HuH-7.5 (cell line): ENCODE data around the gene CELF2.

Experiments
- DNase-seq: peaks from one replicate; pipeline ENCODE4 v3.0.0; 2011; ENCODE audit warnings: low spot score

Gene CELF2

GRCh38 chr10:11204351-11204942 is 186.8 kb downstream of the CELF2 start:
- no peak for DNase-seq

GRCh38 chr10:11205030-11205772 is 187.5 kb downstream of the CELF2 start:
- no peak for DNase-seq

- no peak for DNase-seq
Observed at GRCh38 chr10:11206676-11207559, 189.2 kb downstream of the CELF2 start.

- no peak for DNase-seq
Observed at GRCh38 chr10:11207560-11207844, 189.8 kb downstream of the CELF2 start.

GRCh38 chr10:11208243-11208642 is 190.6 kb downstream of the CELF2 start:
- DNase-seq = no peak

GRCh38 chr10:11208908-11209829 is 191.5 kb downstream of the CELF2 start:
- DNase-seq = no peak

- no peak for DNase-seq
Observed at GRCh38 chr10:11209830-11210181, 192.1 kb downstream of the CELF2 start.

GRCh38 chr10:11210211-11210922 is 192.7 kb downstream of the CELF2 start:
- DNase-seq = no peak

- no peak for DNase-seq
Observed at GRCh38 chr10:11212288-11213085, 194.8 kb downstream of the CELF2 start.

GRCh38 chr10:11213137-11213536 is 195.5 kb downstream of the CELF2 start:
- no peak for DNase-seq

GRCh38 chr10:11214407-11214806 is 196.7 kb downstream of the CELF2 start:
- no peak for DNase-seq

GRCh38 chr10:11215471-11215870 is 197.8 kb downstream of the CELF2 start:
- DNase-seq = no peak

GRCh38 chr10:11217521-11217920 is 199.8 kb downstream of the CELF2 start:
- DNase-seq = no peak

GRCh38 chr10:11218395-11218794 is 200.7 kb downstream of the CELF2 start:
- no peak for DNase-seq

- DNase-seq = no peak
Observed at GRCh38 chr10:11219431-11219830, 201.8 kb downstream of the CELF2 start.

- DNase-seq = no peak
Observed at GRCh38 chr10:11223081-11223480, 205.4 kb downstream of the CELF2 start.

GRCh38 chr10:11223507-11224140 is 206.0 kb downstream of the CELF2 start:
- DNase-seq = no peak

GRCh38 chr10:11224321-11224720 is 206.6 kb downstream of the CELF2 start:
- no peak for DNase-seq

- DNase-seq = no peak
Observed at GRCh38 chr10:11224792-11225416, 207.2 kb downstream of the CELF2 start.

- no peak for DNase-seq
Observed at GRCh38 chr10:11225935-11226334, 208.3 kb downstream of the CELF2 start.
